ENCODE data around the gene CRACR2B. TPM values are rescaled to one million over a fixed set of nuclear protein-coding genes. Genes with fewer than 3 reads are reported as not detected.

Gene CRACR2B
- total RNA-seq, 1 experiment from 2014 or later = 5.0 TPM

DNA sequence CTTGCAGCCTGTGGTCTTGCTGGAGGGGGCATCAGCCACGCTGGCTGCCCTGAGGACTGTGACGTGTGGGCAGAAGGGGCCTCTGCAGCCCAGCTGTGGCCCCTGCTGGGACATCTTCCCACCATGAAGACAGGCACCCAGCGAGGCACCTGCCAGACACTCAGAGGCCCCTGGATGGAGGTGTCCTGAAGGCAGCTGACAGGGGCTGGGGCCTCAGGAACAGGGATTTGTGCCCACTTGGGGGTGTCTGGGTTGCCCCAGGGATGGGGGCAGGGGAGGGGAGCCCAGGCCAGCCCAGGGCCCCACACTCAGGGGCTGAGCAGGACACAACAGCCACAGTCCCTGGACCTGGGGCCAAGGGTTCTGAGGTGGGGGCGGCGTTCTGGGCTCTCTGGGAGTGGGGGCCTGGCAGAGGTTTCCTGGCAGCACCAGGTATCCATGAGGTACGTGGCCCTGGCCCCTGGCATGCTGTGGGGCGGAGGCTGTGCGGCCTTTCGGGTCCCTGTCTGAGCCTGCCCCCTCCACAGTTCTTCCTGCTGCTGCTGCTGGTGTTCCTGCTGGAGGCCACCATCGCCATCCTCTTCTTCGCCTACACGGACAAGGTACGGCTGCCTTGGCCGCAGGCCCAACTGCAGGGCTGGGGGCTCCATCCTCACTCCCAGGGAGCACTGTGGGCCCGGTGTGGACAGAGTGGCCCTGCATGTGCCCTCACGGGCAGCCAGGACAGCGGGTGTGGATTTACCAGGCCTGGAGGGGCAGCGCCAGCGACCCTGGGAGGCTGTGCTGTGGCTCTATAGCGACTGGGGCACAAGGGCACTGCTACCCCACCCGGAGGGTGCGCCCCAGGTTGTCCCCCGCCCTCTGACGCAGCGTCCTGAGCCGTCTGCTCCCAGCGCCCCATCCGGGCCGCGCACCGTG is 36.5 kb downstream of the CRACR2B start:
- DNase-seq (ENCODE audit: extremely low read depth, low read depth) = no peak

DNA sequence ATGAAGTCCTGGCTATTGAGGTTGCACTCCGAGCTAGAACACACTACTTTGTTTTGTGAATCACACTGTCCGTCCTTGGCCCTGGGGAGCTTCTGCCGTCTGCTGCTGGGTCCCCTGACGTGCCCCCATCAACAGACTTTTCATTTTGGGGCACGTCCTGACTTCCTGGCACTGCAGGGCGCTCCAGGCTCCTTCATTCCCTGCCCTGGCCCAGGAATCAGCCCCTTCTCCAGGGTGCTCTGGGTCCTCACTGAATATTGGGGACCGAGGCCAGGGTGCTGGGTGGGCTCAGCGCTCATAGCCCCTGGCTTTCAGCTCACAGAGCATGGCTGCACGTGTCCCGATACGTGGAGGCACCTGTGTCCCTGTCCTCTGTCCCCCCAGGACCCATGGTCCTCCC is 37.2 kb downstream of the CRACR2B start:
- DNase-seq (ENCODE audit: extremely low read depth, low read depth) = no peak

DNA sequence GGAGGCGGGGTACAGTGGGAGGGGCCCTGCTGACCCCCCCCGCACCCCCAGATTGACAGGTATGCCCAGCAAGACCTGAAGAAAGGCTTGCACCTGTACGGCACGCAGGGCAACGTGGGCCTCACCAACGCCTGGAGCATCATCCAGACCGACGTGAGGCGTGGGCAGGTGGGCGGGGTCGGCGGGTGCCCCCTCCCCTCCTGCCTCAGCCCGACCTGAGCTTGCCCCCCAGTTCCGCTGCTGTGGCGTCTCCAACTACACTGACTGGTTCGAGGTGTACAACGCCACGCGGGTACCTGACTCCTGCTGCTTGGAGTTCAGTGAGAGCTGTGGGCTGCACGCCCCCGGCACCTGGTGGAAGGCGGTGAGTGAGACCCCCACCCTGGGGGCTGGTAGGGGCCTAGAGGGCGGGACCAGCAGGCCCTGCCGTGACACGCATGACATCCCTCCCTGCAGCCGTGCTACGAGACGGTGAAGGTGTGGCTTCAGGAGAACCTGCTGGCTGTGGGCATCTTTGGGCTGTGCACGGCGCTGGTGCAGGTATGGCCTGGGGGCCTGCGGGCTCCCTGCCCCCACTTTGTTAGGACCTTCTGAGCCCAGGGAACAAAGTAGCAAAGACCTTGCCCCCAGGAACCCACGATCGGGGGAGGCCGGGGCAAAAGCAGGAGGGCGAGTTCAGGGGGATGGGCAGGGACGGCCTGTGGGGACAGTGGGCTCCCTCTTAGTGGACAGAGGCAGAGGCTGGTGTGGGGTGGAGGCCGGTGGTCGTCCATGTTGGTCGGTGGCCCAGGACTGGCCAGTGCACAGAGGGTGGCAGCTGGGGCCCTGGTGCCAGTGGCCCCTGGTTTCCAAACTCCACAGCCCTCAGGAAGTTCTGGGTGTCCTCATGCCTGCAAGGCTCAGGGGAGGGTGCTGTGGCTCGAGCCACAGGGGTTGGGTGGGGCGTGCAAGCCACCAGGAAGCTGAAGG is 38.0 kb downstream of the CRACR2B start:
- no peak for DNase-seq (ENCODE audit: extremely low read depth, low read depth)

DNA sequence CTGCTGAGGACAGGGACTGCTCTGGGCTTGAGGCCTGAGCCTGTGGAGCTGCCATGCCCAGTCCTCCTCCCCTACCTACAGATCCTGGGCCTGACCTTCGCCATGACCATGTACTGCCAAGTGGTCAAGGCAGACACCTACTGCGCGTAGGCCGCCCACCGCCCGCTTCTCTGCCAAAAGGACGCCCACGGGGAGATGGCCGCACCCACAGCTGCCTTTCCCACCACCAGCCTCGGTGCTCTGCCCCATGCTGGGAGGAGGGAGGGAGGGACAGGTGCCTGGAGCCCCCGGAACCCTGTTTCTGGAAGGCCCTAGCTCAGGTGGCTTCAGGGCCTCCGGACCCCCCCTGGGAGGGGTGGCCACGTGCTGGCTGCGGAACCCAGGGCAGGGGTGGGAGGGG is 38.8 kb downstream of the CRACR2B start:
- no peak for DNase-seq (ENCODE audit: extremely low read depth, low read depth)

DNA sequence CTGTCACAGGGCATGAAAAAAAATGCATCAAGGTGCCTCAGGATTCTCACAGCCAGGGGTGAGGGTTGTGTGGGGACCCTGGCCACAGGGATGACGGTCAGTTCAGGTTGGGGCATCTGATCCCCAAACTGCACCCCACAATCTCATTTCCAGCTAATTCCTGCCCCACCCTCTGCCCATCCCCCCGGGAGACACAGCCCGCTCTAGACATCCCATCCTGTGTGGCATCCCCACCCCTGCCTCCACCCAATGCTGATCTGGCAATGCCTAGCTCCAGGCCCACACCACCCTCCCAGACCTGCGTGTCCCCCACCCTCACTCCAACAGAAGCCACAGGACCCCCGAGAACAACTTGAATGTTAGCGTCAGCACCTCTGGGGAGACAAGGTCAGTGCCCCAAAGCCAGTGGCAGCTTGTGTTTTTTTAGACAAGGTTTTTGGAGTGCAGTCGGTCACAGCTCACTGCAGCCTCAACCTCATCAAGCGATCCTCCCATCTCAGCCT is 40.2 kb downstream of the CRACR2B start:
- no peak for DNase-seq (ENCODE audit: extremely low read depth, low read depth)

DNA sequence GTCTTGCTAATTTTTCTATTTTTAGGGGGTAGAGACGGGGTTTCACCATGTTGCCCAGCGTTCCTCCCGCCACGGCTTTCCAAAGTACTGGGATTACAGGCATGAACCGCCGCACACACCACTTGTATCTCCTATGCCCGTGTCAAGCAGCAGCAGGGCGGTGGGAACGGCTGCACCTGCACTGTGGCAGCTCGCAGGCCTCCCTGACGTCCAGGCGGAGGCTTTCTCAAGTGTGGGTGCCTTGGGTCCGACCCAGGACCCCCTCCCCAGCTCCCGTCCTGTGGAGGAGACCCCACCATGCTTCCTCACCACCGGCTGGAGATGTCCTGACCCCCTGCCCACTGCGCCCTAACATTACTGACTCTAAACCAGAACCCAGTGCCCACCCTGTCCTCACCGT is 40.7 kb downstream of the CRACR2B start:
- DNase-seq (ENCODE audit: extremely low read depth, low read depth) = no peak

DNA sequence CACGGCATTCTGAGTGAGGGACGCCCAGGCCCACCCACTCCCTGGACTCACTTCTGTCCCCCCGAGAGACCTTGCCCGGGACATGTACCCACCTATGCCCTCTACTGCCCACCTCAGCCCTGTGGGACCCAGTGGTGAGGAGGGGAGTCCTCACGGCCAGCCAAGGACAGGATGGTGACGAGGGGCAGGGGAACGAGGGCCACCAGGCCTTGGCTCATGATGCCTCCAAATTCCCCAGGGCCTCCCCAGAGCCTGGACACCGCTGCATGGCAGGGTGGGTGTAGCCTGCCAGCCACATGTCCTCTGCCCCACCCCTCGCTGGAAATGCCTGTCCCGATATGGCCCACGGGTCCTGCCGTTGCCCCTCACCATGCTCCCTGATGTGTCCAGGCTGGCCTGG is 41.1 kb downstream of the CRACR2B start:
- DNase-seq (ENCODE audit: extremely low read depth, low read depth) = no peak

DNA sequence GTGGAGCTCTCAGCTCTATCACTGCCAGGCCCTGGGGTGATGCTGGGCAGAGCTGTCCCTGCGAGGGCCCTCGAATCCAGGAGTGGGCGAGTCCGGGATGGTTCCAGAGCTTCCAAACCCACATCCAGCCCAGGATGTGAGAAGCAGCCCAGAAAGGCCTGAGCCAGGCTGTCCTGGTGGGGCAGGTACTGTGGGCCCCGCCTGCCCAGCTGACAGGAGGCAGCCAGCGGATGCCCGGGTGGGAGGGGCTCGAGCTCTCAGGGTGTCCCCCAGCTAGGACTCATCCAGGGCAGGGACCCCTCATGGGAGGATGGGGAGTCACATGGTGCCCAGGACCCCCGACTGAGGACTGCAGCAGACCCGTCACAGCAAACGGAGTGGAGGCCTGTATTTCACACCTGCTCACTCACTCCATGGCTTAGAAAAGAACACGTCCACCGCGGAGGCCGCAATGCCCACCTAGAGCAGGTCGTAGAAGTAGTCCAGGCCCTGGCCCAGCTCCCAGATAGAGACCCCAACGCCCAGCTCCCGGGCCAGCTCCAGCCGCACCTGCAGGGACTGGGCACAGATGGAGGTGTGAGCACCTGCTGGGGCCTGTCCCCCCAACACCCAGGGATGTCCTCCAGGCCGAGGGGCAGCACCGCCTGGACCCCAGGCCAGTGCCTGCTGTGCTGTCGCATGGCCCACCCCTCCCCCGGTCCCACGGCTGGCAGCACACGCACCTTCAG is 41.8 kb downstream of the CRACR2B start:
- DNase-seq (ENCODE audit: extremely low read depth, low read depth) = no peak

DNA sequence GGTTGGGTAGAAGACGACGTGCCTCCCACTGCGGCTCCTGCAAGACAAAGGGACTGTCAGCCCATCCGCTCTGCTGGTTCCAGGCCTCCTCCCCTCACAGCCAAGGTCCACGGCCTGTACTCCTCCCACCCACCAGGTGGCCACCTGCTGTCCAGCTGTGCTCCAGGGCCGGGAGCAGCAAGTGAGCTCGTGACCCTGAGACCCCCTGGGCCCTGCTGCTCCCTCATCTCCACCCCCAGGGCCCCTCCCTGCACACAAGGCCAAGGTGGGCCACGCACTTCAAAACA is 42.4 kb downstream of the CRACR2B start:
- DNase-seq (ENCODE audit: extremely low read depth, low read depth) = no peak

DNA sequence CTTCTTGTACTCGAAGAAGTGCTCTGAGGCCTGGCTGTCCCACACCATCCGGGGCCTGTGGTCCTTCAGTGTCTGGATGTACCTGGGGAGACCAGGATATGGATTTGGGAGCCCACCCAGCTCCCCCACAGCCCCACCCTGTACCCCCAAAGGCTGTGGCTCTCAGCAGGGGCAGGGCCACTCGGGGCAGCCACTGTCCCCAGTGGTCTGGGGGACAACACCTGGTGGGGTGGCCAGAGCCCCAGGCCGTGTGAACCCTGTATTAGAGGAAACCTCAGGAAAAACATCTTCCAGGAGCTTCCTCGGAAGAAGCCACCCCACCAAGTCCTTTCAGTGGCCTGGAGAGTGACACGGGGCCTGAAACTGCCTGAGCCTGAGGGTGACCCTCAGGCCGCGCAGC is 42.7 kb downstream of the CRACR2B start:
- DNase-seq (ENCODE audit: extremely low read depth, low read depth) = no peak

DNA sequence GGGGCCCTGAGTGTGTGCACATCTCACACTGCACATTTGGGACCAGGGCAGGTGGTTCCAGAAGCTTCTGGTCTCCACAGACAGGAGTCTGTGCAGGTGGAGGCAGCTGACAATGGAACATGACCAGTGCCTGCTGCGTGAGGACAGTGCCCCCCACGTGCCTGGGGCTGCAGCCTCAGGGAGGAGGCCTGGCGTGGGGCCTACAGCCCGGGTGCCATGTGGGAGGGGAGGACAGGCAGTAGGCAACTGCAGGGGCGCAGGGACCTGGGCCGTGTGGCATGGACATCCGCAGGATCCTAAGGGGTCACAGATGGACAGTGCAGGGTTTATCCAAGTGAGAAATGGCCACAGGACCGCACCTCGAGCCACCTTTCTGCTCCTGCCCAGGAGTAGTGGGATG is 43.8 kb downstream of the CRACR2B start:
- DNase-seq (ENCODE audit: extremely low read depth, low read depth) = no peak

DNA sequence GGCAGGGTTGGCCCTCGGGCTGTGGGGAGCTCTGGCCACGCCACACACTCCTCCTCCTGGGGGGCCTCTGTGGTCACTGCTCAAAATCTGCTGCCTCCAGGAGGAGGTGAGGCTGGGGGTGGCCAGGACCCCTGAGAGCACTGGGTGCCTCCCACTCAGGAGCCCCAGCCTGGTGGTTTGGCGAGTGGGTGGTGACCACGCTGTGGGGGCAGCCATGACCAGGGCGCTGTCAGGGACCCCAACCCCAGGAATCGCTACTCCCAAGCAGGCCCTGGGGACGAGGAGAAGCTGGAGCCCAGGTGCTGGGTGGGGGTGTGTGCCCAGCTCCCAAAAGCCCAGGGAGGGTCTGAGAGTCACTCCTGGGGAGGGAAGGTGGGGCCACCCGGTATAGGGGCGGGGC is 45.1 kb downstream of the CRACR2B start:
- no peak for DNase-seq (ENCODE audit: extremely low read depth, low read depth)

DNA sequence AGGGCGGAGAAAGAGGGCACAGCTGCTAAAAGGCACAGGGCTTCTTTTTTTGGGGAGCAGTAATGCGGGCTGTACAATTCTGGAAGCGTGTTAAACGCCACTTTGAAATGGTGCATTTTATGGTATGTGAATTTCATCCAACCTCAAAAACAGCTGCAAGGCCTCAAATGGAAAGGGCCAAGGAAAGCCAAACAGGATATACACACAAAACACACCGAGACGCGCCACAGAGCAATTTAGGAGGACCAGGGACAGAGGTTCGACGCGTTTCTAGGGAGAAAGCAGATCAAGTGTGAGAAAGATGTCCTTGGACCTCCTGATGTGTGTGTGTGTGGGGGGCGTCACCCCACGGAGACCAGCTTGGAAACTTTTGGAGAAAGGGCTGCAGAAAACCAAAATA is 46.0 kb downstream of the CRACR2B start:
- no peak for DNase-seq (ENCODE audit: extremely low read depth, low read depth)

DNA sequence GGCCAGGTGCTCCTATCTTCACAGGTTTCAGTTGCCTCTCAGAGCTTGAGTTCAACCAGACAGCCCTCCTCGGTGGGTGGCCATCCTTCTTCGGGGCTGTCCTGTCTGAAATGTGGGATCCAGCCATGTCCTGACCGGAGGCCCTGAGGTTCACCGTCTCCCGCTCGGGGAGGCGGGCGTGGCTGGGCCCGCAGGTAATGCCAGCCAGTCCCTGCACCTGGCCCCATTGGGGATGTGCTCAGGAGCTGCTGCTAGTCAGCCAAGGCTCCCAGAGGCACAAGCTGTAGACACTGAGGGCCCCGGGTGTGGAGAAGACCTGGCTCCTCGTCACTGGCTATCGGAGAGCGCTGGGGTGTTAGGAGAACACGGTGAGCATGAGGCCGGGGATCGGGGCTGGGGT is 47.5 kb downstream of the CRACR2B start:
- DNase-seq (ENCODE audit: extremely low read depth, low read depth) = no peak

DNA sequence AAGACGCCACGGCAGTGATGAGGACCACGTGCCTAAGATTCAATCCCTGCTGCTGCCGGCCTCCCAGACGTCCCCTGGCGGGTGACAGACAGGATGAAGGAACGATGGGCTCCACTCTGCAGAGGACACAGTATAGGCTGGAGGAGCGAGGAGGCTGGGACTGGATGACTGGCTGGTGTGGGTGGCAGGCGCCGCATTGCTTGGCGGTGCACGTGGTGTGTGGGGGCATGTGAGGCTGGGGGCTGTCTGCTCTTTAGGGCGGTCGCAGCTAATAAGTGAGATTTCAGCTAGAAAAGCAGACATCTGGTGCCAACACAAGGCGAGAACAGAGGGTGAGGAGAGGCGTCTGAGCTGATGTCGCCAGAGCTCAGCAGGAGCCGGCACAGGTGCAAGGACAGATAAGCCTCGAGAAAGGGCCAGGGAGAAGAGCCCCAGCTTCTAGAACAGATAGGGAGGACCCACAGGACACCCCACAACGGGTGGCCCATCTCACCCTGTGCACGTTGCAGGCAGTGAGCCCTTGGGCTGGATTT is 48.1 kb downstream of the CRACR2B start:
- no peak for DNase-seq (ENCODE audit: extremely low read depth, low read depth)

DNA sequence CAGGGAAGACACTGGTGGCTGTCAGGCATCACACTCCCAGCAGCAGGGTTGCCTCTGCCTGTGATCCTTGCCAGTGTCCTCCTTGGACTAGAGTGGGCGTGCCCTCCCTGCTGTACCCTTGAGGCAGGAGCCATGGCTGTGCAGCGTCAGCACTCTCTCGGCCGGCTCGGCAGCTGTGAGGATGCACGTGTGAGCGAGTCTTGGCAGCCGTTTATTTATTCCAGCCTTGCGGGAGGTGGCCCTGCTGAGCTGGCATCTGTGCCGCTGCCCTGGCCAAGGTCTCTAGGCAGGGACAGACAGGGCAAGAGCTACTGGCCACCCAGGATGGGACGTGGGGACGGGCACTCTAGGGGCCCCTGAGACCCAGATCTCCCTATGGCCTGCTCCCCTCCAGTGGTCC is 48.8 kb downstream of the CRACR2B start:
- no peak for DNase-seq (ENCODE audit: extremely low read depth, low read depth)

DNA sequence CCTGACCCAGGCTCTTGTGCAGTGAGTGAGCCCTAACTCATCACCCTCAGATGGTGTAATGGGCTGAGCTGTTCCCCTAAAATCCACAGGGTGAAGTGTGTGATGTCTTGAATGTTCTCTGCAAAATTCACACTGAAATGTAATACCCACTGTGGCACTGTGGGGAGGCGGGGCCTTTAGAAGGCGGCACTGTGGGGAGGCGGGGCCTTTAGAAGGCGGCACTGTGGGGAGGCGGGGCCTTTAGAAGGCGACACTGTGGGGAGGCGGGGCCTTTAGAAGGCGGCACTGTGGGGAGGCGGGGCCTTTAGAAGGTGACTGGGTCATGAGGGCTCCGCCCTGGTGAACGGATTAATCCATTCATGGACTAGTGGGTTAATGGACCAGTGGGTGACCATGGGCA is 49.8 kb downstream of the CRACR2B start:
- peak; percentile 60 for DNase-seq (ENCODE audit: extremely low read depth, low read depth)

DNA sequence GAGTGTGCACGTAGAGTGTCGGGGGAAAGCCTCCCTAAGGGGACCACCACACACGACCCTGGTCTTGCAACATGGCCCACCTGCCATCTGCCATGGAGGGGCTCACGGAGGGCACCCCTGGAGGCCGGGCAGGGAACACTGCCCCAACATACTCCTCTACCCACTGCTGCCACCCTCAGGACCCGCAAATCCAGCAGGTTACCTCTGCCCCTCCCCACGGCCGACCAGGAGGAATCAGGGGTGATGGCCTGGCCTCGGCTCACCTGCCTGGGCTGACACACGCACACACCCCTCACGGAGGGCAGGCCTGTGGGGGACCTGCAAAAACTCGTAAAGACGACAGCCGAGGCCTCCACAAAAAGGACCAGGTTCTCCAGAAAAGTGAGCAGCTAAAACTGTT is 52.7 kb downstream of the CRACR2B start:
- DNase-seq (ENCODE audit: extremely low read depth, low read depth) = no peak
